H4 (cell line): ENCODE data around the gene EEF1A2. TPM values are rescaled to one million over a fixed set of nuclear protein-coding genes. Genes with fewer than 3 reads are reported as not detected.

Experiments used
- total RNA-seq: library from RNA; depleted of rRNA; stranded (reverse); fragments of >200 nt; shearing (Covaris generic); gene quantifications from 2 replicates; pipeline ENCODE4 v1.2.3, GENCODE V29; 2014; rRNA removed

The EEF1A2 gene
- total RNA-seq, 1 experiment from 2014 or later = 181 TPM

Other genes with a start within 250 kb of the EEF1A2 start
- 0.78 TPM in 1 of 2 replicates, not detected in the other for gene NKAIN4, start 244.6 kb downstream of the EEF1A2 start, total RNA-seq
- gene ARFGAP1, start 226.3 kb downstream of the EEF1A2 start, total RNA-seq = 17.0 and 19.6 TPM in 2 replicates
- gene COL20A1, start 205.9 kb downstream of the EEF1A2 start, total RNA-seq = 0.27 TPM in 1 of 2 replicates, not detected in the other
- not detected in 2 replicates for gene CHRNA4, start 137.7 kb downstream of the EEF1A2 start, total RNA-seq
- 3.4 and 6.6 TPM in 2 replicates for gene KCNQ2, start 26.4 kb downstream of the EEF1A2 start, total RNA-seq
- 93.2 and 126 TPM in 2 replicates for gene PPDPF, start 21.7 kb upstream of the EEF1A2 start, total RNA-seq
- not detected in 2 replicates for gene PTK6, start 38.3 kb upstream of the EEF1A2 start, total RNA-seq
- gene SRMS, start 48.7 kb upstream of the EEF1A2 start, total RNA-seq = not detected in 2 replicates
- gene FNDC11, start 55.1 kb upstream of the EEF1A2 start, total RNA-seq = not detected in 2 replicates
- gene HELZ2, start 75.2 kb upstream of the EEF1A2 start, total RNA-seq = 12.3 and 23.2 TPM in 2 replicates
- gene GMEB2, start 128.0 kb upstream of the EEF1A2 start, total RNA-seq = 5.5 and 6.0 TPM in 2 replicates
- 9.4 and 18.9 TPM in 2 replicates for gene STMN3, start 154.3 kb upstream of the EEF1A2 start, total RNA-seq
- gene RTEL1, start 159.2 kb upstream of the EEF1A2 start, total RNA-seq = 8.6 and 11.6 TPM in 2 replicates
- gene TNFRSF6B, start 197.6 kb upstream of the EEF1A2 start, total RNA-seq = 0.10 and 0.39 TPM in 2 replicates
- 24.6 and 36.0 TPM in 2 replicates for gene ARFRP1, start 208.9 kb upstream of the EEF1A2 start, total RNA-seq
- gene ZGPAT, start 209.0 kb upstream of the EEF1A2 start, total RNA-seq = 5.4 and 9.4 TPM in 2 replicates
- gene LIME1, start 237.6 kb upstream of the EEF1A2 start, total RNA-seq = 0.27 and 0.68 TPM in 2 replicates
- 12.9 and 18.8 TPM in 2 replicates for gene SLC2A4RG, start 240.7 kb upstream of the EEF1A2 start, total RNA-seq